Endothelial cell of umbilical vein (primary cell): ENCODE results near the gene MED6. TPM values are rescaled to one million over a fixed set of nuclear protein-coding genes. Genes with fewer than 3 reads are reported as not detected.
A peak's percentile ranks its signal among the peaks of the same experiment; 100 is the strongest.

ENCODE experiments used
- BruUV-seq: library from RNA; stranded (reverse); fragments of 400-500 nt; replicated peaks from 2 replicates; lab custom pipeline; 2021; lab: Mats Ljungman, UMichigan
- CTCF ChIA-PET: fragments of 300-600, 350-600 bp; sonication (Branson Sonifier 250); formaldehyde crosslinking; loops from one replicate; lab custom pipeline; 2021; ENCODE audit warnings: antibody characterized with exemption, inconsistent platforms; lab: Charles Lee
- POLR2A ChIA-PET: fragments of 300-600, 350-600 bp; sonication (Branson Sonifier 250); formaldehyde crosslinking; loops from one replicate; lab custom pipeline; 2021; ENCODE audit warnings: antibody characterized with exemption, inconsistent platforms; lab: Charles Lee
- DNase-seq: peaks from one replicate; pipeline ENCODE4 v3.0.0-alpha.2; 2011; ENCODE audit warnings: low read depth, low spot score
- FAIRE-seq: peaks from 2 replicates; lab custom pipeline; 2011; peaks lifted over from hg19 to GRCh38; lab: Jason Lieb, UNC
- H2AFZ ChIP-seq: 2 replicates; pipeline ENCODE4 v1.6.0; 2012; ENCODE audit warnings: low read depth, low read length, control low read depth, inconsistent platforms
- H3K27ac ChIP-seq: 2 replicates; pipeline ENCODE4 v1.5.1; 2011; ENCODE audit warnings: low read depth, mild to moderate bottlenecking, control low read depth, low read length, moderate library complexity; ENCODE audit not compliant: insufficient read depth
- H3K27me3 ChIP-seq, 2 experiments: 2 replicates each; pipeline versions ENCODE4 v1.6.0 to v1.6.1; 2011; ENCODE audit warnings: low read length in 2 of 2, mixed read lengths in 1 of 2; ENCODE audit not compliant: control insufficient read depth in 2 of 2, insufficient read depth in 2 of 2
- H3K36me3 ChIP-seq, 2 experiments: 2 replicates in 1 of 2; 3 replicates in 1 of 2; pipeline ENCODE4 v1.5.1; 2011; ENCODE audit warnings: low read length in 2 of 2, mild to moderate bottlenecking in 1 of 2, moderate library complexity in 1 of 2; ENCODE audit not compliant: control insufficient read depth in 2 of 2, insufficient read depth in 2 of 2; ENCODE audit errors: extremely low read depth in 1 of 2
- H3K4me1 ChIP-seq: 3 replicates; pipeline ENCODE4 v1.5.1; 2011; ENCODE audit warnings: mild to moderate bottlenecking, low read length; ENCODE audit not compliant: control insufficient read depth, insufficient read depth; ENCODE audit errors: extremely low read depth
- H3K4me2 ChIP-seq: 2 replicates; pipeline ENCODE4 v1.6.1; 2011; ENCODE audit warnings: low read length, control low read depth, mixed read lengths; ENCODE audit not compliant: insufficient read depth
- H3K4me3 ChIP-seq, 3 experiments: fragments of 200-600 bp in 1 of 3; sonication (generic), shearing (Covaris generic) in 1 of 3; replicated peaks in 1 of 3; 2 replicates each; pipeline ENCODE4 v1.5.1; 2011 to 2016; ENCODE audit warnings: control low read depth in 3 of 3, low read length in 3 of 3, mild to moderate bottlenecking in 2 of 3, inconsistent platforms in 1 of 3, low read depth in 1 of 3, moderate library complexity in 1 of 3; ENCODE audit not compliant: insufficient read depth in 1 of 3
- H3K79me2 ChIP-seq: 2 replicates; pipeline ENCODE4 v1.6.0; 2012; ENCODE audit warnings: low read length, inconsistent platforms; ENCODE audit not compliant: control insufficient read depth, insufficient read depth
- H3K9ac ChIP-seq: replicated peaks from 2 replicates; pipeline ENCODE3; 2011; ENCODE audit warnings: low read length, control low read depth; ENCODE audit not compliant: insufficient read depth; ENCODE audit errors: extremely low read depth
- H3K9me1 ChIP-seq: replicated peaks from 3 replicates; pipeline ENCODE4 v1.6.0; 2011; ENCODE audit warnings: mild to moderate bottlenecking, low read length; ENCODE audit not compliant: control insufficient read depth, insufficient read depth; ENCODE audit errors: extremely low read depth
- H3K9me3 ChIP-seq: replicated peaks from 2 replicates; pipeline ENCODE4 v1.5.1; 2012; ENCODE audit warnings: low read length, inconsistent platforms; ENCODE audit not compliant: control insufficient read depth, insufficient read depth
- H4K20me1 ChIP-seq: replicated peaks from 2 replicates; pipeline ENCODE3; 2011; ENCODE audit warnings: mild to moderate bottlenecking, low read length; ENCODE audit not compliant: control insufficient read depth, insufficient read depth; ENCODE audit errors: extremely low read depth
- EZH2 ChIP-seq: IDR thresholded peaks from 2 replicates; pipeline ENCODE4 v1.6.1; 2012; ENCODE audit warnings: borderline replicate concordance, low read depth, mild to moderate bottlenecking, moderate library complexity, low read length, inconsistent platforms; ENCODE audit not compliant: severe bottlenecking
- FOS ChIP-seq: IDR thresholded peaks from 2 replicates; pipeline ENCODE4 v1.6.1; 2011; ENCODE audit warnings: mild to moderate bottlenecking, low read length, moderate library complexity, borderline replicate concordance; ENCODE audit not compliant: insufficient read depth
- GATA2 ChIP-seq: IDR thresholded peaks from 2 replicates; pipeline ENCODE4 v1.7.0; 2011; ENCODE audit warnings: low read depth, mild to moderate bottlenecking, moderate library complexity, mixed read lengths, low read length; ENCODE audit not compliant: insufficient read length, insufficient read depth
- JUN ChIP-seq: IDR thresholded peaks from 2 replicates; pipeline ENCODE4 v1.6.1; 2011; ENCODE audit warnings: borderline replicate concordance, low read depth; ENCODE audit not compliant: insufficient read length, insufficient read depth
- MYC ChIP-seq: IDR thresholded peaks from one replicate; pipeline ENCODE4 v1.6.1; 2011; ENCODE audit warnings: mild to moderate bottlenecking, low read depth, low read length
- POLR2A ChIP-seq: IDR thresholded peaks from 2 replicates; pipeline ENCODE4 v1.6.1; 2012; ENCODE audit warnings: low read depth, mild to moderate bottlenecking, control low read depth, low read length
- POLR2AphosphoS5 ChIP-seq: IDR thresholded peaks from 2 replicates; pipeline ENCODE4 v1.6.1; 2012; ENCODE audit warnings: low read depth, mild to moderate bottlenecking, control low read depth, low read length, moderate library complexity; ENCODE audit not compliant: insufficient read depth
- dilution Hi-C: fragments of 300-500 bp; cut with MboI; formaldehyde crosslinking; loops from one replicate; pipeline ENCODE4 v1.15.0; 2019; ENCODE audit warnings: low sequenced_read_pairs; ENCODE audit not compliant: extremely low pct_ligation_motif_present
- intact Hi-C: fragments of 100-400 bp; cut with micrococcal nuclease; formaldehyde crosslinking; loops from one replicate; pipeline ENCODE4 v1.10.0; 2022
- polyA plus RNA-seq, 4 experiments: library from polyadenylated mRNA; depleted of rRNA in 3 of 4; stranded (reverse) in 3 of 4; unstranded in 1 of 4; fragments of >200 nt; gene quantifications; 2 replicates each; pipeline versions ENCODE4 v1.2.1 to v1.2.3, GENCODE V29; 2011 to 2012; ENCODE audit warnings: missing spikeins in 1 of 4
- total RNA-seq: library from RNA; stranded (reverse); gene quantifications from 2 replicates; pipeline ENCODE4 v1.2.3, GENCODE V29; 2021
- TF ChIP-seq, protein P1 (sequence below), 2 donors: IDR thresholded peaks; 1 replicate in 1 of 2; 2 replicates in 1 of 2; pipeline ENCODE4 v1.5.1; 2011; ENCODE audit warnings: low read length in 2 of 2, mild to moderate bottlenecking in 2 of 2, moderate library complexity in 2 of 2, control low read depth in 1 of 2, inconsistent platforms in 1 of 2, low read depth in 1 of 2; ENCODE audit not compliant: insufficient read depth in 1 of 2; ENCODE audit errors: extremely low read depth in 1 of 2

The MED6 gene
- total and polyA plus RNA-seq, 2 donors (not counting 3 experiments of a cell fraction or from before 2014, with no cell fraction given) = 22.8 to 41.5 TPM

DNA sequence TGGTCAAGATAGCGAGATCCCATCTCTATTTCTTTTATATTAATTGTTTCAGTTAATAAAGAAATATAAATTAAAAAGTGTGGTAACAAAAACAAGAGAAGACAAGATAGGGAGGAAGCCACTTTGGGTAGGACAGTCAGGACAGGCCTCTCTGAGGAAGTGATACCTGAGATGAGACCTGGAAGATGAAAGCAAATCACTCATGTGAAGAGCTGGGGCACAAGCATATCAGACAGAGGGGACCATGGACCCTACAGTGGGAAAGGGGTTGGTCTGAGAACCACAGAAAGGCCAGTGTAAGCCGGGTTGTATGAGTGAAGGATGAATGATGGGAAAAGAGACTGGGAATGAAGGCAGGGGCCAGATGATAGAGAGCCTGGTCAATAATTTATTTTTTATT, 1.8 kb upstream of the MED6 start:
- no peaks in the 10 kb centered on the region for H3K27me3 ChIP-seq
- no peaks in the 10 kb centered on the region for H3K36me3 ChIP-seq
- H3K9ac ChIP-seq = no peak overlapping the region
- no peak for DNase-seq
- TF ChIP-seq MYC = no peak
- TF ChIP-seq POLR2A = no peak
- no peak for TF ChIP-seq FOS
- TF ChIP-seq, protein P1, sequence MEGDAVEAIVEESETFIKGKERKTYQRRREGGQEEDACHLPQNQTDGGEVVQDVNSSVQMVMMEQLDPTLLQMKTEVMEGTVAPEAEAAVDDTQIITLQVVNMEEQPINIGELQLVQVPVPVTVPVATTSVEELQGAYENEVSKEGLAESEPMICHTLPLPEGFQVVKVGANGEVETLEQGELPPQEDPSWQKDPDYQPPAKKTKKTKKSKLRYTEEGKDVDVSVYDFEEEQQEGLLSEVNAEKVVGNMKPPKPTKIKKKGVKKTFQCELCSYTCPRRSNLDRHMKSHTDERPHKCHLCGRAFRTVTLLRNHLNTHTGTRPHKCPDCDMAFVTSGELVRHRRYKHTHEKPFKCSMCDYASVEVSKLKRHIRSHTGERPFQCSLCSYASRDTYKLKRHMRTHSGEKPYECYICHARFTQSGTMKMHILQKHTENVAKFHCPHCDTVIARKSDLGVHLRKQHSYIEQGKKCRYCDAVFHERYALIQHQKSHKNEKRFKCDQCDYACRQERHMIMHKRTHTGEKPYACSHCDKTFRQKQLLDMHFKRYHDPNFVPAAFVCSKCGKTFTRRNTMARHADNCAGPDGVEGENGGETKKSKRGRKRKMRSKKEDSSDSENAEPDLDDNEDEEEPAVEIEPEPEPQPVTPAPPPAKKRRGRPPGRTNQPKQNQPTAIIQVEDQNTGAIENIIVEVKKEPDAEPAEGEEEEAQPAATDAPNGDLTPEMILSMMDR (IDR thresholded peaks at IDR 0.05; ENCODE audit: extremely low read depth in 1 of 2, insufficient read depth in 1 of 2, low read depth in 1 of 2, low read length in 2 of 2) = no peak
- intact Hi-C loops = no loop called here
- H3K27ac ChIP-seq = no peak overlapping the region
- no peak overlapping the region for H3K4me3 ChIP-seq
- dilution Hi-C loops = no loop called here
- ChIA-PET CTCF (interaction anchor here (1.0 to 1.2 kb wide), 3 partner anchors 17 to 371 kb away, joined by 3 read pairs; no protein-coding TSS in a partner anchor), POLR2A (no interaction called here)
- H2AFZ ChIP-seq = no peak overlapping the region
- H4K20me1 ChIP-seq = no peaks in the 10 kb centered on the region
- peaks cover 31% of the 10 kb centered on the region for H3K79me2 ChIP-seq
- no peaks in the 10 kb centered on the region for H3K9me3 ChIP-seq
- H3K9me1 ChIP-seq = no peaks in the 10 kb centered on the region
- BruUV-seq = no TSS peak
- FAIRE-seq = no peak
- peaks cover 13% of the 10 kb centered on the region for H3K4me1 ChIP-seq
- H3K4me2 ChIP-seq = no peak overlapping the region

DNA sequence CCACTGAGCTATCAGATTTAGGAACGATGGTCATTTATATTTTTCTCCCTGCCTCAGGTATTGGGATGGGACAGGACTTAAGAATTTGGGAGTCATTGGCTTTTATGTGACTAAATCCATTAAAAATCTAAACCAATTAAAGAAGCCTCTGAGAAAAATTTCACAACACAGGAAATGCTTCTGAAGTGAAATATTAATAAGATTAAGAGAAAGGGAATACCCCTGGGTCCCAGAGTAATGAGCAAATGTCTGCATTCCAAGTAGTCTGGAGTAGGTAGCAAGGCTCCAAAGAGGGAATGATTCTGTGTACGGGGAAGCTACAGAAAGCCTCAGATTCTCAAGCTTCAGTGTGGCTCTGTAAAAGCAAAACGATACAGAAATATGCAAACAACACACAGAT, 707 bp upstream of the MED6 start:
- peak overlapping the region; percentile 87 for H3K4me2 ChIP-seq
- BruUV-seq = TSS peak; percentile 63
- no peaks in the 10 kb centered on the region for H3K9me3 ChIP-seq
- no peaks in the 10 kb centered on the region for H3K9me1 ChIP-seq
- peak overlapping the region; percentile 41 to 92 (median 66) for H3K4me3 ChIP-seq
- POLR2A ChIA-PET = no interaction called here
- DNase-seq (no peak), FAIRE-seq (no peak)
- peaks cover 34% of the 10 kb centered on the region for H3K79me2 ChIP-seq
- peak overlapping the region; percentile 91 for H2AFZ ChIP-seq
- intact Hi-C loops (loop anchor here (2.0 kb wide), 1 partner anchor 40 kb away; the partner anchor contains the start of gene TTC9), dilution Hi-C loops (no loop called here)
- no peak for TF ChIP-seq GATA2
- TF ChIP-seq FOS = no peak
- no peak for TF ChIP-seq EZH2
- TF ChIP-seq JUN = no peak
- TF ChIP-seq, protein P1 (IDR thresholded peaks at IDR 0.05; ENCODE audit: extremely low read depth in 1 of 2, insufficient read depth in 1 of 2, low read depth in 1 of 2, low read length in 2 of 2) = no peak
- no peak for TF ChIP-seq POLR2AphosphoS5
- TF ChIP-seq POLR2A = no peak
- peaks cover 0 to 1% of the 10 kb centered on the region in 2 experiments for H3K36me3 ChIP-seq
- H3K9ac ChIP-seq = peak overlapping the region; percentile 72
- H3K27ac ChIP-seq = peak overlapping the region; percentile 32
- peaks cover 13% of the 10 kb centered on the region for H3K4me1 ChIP-seq
- H3K27me3 ChIP-seq = no peaks in the 10 kb centered on the region
- H4K20me1 ChIP-seq = no peaks in the 10 kb centered on the region
- CTCF ChIA-PET = no interaction called here
